MM.1S (cell line): ENCODE results near the gene COL18A1.

ENCODE experiments used
- DNase-seq: peaks from one replicate; pipeline ENCODE4 v3.0.0-alpha.2; 2015
- H2AFZ ChIP-seq: fragments of 300-600 bp; sonication (generic); 2 replicates; pipeline ENCODE4 v1.6.0; 2016; ENCODE audit warnings: antibody characterized with exemption, low read length
- H3F3A ChIP-seq: fragments of 300-600 bp; sonication (generic); 2 replicates; pipeline ENCODE4 v1.6.1; 2016; ENCODE audit warnings: mild to moderate bottlenecking, antibody characterized with exemption, low read length, moderate library complexity, mixed read lengths; ENCODE audit not compliant: insufficient read depth
- H3K27ac ChIP-seq: fragments of 300-600 bp; sonication (generic); 2 replicates; pipeline ENCODE4 v1.5.1; 2016; ENCODE audit warnings: mild to moderate bottlenecking, low read length
- H3K27me3 ChIP-seq: fragments of 300-600 bp; sonication (generic); replicated peaks from 2 replicates; pipeline ENCODE4 v1.6.0; 2016; ENCODE audit warnings: low read length; ENCODE audit not compliant: insufficient read depth
- H3K36me3 ChIP-seq: fragments of 300-600 bp; sonication (generic); replicated peaks from 2 replicates; pipeline ENCODE4 v1.6.1; 2016; ENCODE audit warnings: mild to moderate bottlenecking, low read length, mixed read lengths; ENCODE audit not compliant: insufficient read depth
- H3K4me1 ChIP-seq: fragments of 300-600 bp; sonication (generic); 2 replicates; pipeline ENCODE4 v1.6.1; 2016; ENCODE audit warnings: low read length, mixed read lengths
- H3K4me2 ChIP-seq: fragments of 300-600 bp; sonication (generic); 2 replicates; pipeline ENCODE4 v1.6.0; 2016; ENCODE audit warnings: low read depth, low read length
- H3K4me3 ChIP-seq: fragments of 300-600 bp; sonication (generic); 2 replicates; pipeline ENCODE4 v1.5.1; 2016; ENCODE audit warnings: low read length, mixed read lengths
- H3K79me2 ChIP-seq: fragments of 300-600 bp; sonication (generic); 2 replicates; pipeline ENCODE4 v1.6.1; 2016; ENCODE audit warnings: mixed run types, low read length, mixed read lengths
- H3K9ac ChIP-seq: fragments of 300-600 bp; sonication (generic); 2 replicates; pipeline ENCODE4 v1.6.1; 2016; ENCODE audit warnings: low read length, mixed read lengths
- H3K9me2 ChIP-seq: fragments of 300-600 bp; sonication (generic); replicated peaks from 2 replicates; pipeline ENCODE4 v1.6.1; 2016; ENCODE audit warnings: mild to moderate bottlenecking, low read length, mixed read lengths; ENCODE audit not compliant: insufficient read depth
- H3K9me3 ChIP-seq: fragments of 300-600 bp; sonication (generic); replicated peaks from 2 replicates; pipeline ENCODE4 v1.6.1; 2016; ENCODE audit warnings: mild to moderate bottlenecking, low read length, mixed read lengths; ENCODE audit not compliant: insufficient read depth
- H4K20me1 ChIP-seq: fragments of 300-600 bp; sonication (generic); 2 replicates; pipeline ENCODE4 v1.6.1; 2016; ENCODE audit warnings: mild to moderate bottlenecking, low read length, moderate library complexity, mixed read lengths; ENCODE audit not compliant: insufficient read depth
- EZH2 ChIP-seq: fragments of 300-600 bp; sonication (generic); optimal IDR thresholded peaks from 2 replicates; pipeline ENCODE3; 2017; ENCODE audit warnings: low read depth, mild to moderate bottlenecking, antibody characterized with exemption, low read length, mixed read lengths
- EZH2phosphoT487 ChIP-seq: fragments of 300-600 bp; sonication (generic); IDR thresholded peaks from 2 replicates; pipeline ENCODE4 v1.6.1; 2018; ENCODE audit warnings: antibody characterized with exemption, low read length
- TF ChIP-seq, protein P1 (sequence below): fragments of 300-600 bp; sonication (generic); IDR thresholded peaks from 2 replicates; pipeline ENCODE4 v1.5.1; 2016; ENCODE audit warnings: antibody characterized with exemption, low read length, mixed read lengths

COL18A1 gene

DNA sequence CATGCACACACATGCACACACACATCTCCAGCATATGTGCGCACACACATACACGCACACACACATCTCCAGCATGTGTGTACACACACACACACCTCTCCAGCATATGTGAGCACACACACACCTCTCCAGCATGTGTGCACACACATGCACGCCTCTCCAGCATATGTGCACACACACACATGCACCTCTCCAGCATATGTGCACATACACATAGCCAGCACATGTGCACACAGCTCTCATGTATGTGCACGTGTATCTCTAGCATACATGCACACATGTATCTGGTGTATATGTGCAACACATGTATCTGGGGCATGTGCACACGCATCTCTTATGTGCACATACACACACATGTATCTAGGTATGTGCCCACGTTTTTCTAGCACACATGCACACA lies 79.4 kb downstream of the COL18A1 start:
- H3F3A ChIP-seq: no peaks in the 10 kb centered on the region
- H3K9ac ChIP-seq: no peak overlapping the region
- H3K4me1 ChIP-seq: no peaks in the 10 kb centered on the region
- no peaks in the 10 kb centered on the region for H3K9me3 ChIP-seq
- H3K27ac ChIP-seq: no peak overlapping the region
- no peak overlapping the region for H3K4me3 ChIP-seq
- no peaks in the 10 kb centered on the region for H3K9me2 ChIP-seq
- peaks cover 96% of the 10 kb centered on the region for H3K27me3 ChIP-seq
- no peak overlapping the region for H2AFZ ChIP-seq
- no peak for DNase-seq
- no peaks in the 10 kb centered on the region for H4K20me1 ChIP-seq
- no peaks in the 10 kb centered on the region for H3K36me3 ChIP-seq
- H3K4me2 ChIP-seq: no peak overlapping the region
- TF ChIP-seq EZH2phosphoT487: no peak
- no peak for TF ChIP-seq EZH2
- TF ChIP-seq, protein P1, sequence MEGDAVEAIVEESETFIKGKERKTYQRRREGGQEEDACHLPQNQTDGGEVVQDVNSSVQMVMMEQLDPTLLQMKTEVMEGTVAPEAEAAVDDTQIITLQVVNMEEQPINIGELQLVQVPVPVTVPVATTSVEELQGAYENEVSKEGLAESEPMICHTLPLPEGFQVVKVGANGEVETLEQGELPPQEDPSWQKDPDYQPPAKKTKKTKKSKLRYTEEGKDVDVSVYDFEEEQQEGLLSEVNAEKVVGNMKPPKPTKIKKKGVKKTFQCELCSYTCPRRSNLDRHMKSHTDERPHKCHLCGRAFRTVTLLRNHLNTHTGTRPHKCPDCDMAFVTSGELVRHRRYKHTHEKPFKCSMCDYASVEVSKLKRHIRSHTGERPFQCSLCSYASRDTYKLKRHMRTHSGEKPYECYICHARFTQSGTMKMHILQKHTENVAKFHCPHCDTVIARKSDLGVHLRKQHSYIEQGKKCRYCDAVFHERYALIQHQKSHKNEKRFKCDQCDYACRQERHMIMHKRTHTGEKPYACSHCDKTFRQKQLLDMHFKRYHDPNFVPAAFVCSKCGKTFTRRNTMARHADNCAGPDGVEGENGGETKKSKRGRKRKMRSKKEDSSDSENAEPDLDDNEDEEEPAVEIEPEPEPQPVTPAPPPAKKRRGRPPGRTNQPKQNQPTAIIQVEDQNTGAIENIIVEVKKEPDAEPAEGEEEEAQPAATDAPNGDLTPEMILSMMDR: no peak
- no peaks in the 10 kb centered on the region for H3K79me2 ChIP-seq

DNA sequence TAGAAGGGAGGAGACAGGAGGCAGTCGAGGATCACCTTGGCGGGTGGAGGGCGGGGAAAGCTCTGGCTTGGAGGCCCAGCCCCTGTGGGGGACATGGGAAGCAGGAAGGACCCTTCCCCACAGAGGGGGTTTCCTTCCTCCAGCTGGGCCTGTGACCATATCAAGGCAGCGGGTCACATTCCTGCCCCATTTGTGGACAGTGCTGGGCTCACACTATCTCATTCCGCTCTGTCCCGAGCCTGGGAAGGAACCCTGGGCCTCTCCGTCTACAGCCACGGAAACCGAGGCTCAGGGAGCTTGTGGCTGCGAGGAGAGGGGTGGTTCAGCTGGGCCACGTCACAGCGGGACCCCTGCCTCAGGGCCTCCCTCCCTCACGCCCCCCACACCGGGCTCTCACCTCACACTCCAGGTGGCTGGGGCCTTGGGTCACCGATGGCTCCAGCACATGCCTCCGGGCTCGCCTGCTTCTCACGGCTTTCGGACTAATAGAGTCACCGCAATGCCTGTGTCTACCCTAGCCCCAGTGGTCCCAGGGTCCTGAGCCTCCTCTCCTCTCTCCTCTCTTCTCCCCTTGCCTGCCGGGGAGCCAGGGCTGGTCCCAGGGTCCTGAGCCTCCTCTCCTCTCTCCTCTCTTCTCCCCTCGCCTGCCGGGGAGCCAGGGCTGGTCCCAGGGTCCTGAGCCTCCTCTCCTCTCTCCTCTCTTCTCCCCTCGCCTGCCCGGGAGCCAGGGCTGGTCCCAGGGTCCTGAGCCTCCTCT lies 80.9 kb downstream of the COL18A1 start:
- H2AFZ ChIP-seq: no peak overlapping the region
- H3K27ac ChIP-seq: no peak overlapping the region

DNA sequence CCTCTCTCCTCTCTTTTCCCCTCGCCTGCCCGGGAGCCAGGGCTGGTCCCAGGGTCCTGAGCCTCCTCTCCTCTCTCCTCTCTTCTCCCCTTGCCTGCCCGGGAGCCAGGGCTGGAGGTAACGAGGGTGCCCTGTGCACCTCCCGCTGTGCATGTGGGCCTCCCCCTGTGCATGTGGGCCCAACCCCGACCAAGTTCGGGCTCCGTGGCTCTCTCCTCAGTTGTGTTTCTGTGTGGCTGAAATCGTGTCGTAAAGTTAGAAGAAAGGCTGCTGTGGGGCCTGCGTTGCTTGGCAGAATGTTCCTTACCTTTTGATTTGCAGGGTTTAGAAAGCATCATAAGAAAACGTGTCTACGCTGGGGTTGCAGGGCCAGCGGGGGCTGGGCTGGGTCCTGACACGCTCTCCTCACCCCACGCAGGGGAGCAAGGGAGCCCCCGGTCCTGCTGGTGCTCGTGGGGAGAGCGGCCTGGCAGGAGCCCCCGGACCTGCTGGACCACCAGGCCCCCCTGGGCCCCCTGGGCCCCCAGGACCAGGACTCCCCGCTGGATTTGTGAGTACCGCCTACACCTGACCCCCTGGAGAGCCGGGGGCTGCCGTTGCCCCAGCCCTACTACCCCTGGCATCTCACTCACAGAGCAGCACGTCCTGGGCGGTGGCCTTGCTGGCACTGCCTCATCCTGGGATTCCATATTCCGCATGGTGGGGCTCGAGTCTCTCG lies 81.6 kb downstream of the COL18A1 start:
- Histone ChIP-seq H3K9me2 (no peaks in the 10 kb centered on the region), H3F3A (no peaks in the 10 kb centered on the region), H3K36me3 (no peaks in the 10 kb centered on the region), H3K9me3 (no peaks in the 10 kb centered on the region), H3K27me3 (peaks cover 91% of the 10 kb centered on the region), H3K4me1 (no peaks in the 10 kb centered on the region), H3K27ac (no peak overlapping the region), H3K4me2 (no peak overlapping the region), H4K20me1 (no peaks in the 10 kb centered on the region), H2AFZ (no peak overlapping the region), H3K9ac (no peak overlapping the region), H3K4me3 (no peak overlapping the region), H3K79me2 (no peaks in the 10 kb centered on the region)
- TF ChIP-seq, protein P1: no peak
- no peak for TF ChIP-seq EZH2phosphoT487
- no peak for TF ChIP-seq EZH2
- no peak for DNase-seq

More for the DNA sequence above, 80.9 kb downstream of the COL18A1 start:
- TF ChIP-seq, protein P1: no peak
- TF ChIP-seq EZH2 (no peak), EZH2phosphoT487 (no peak)
- no peak overlapping the region for H3K9ac ChIP-seq
- no peaks in the 10 kb centered on the region for H3K9me2 ChIP-seq
- peaks cover 92% of the 10 kb centered on the region for H3K27me3 ChIP-seq
- no peak for DNase-seq
- no peak overlapping the region for H3K4me3 ChIP-seq
- H3K79me2 ChIP-seq: no peaks in the 10 kb centered on the region
- no peaks in the 10 kb centered on the region for H3K9me3 ChIP-seq
- H4K20me1 ChIP-seq: no peaks in the 10 kb centered on the region
- H3K4me1 ChIP-seq: no peaks in the 10 kb centered on the region
- no peaks in the 10 kb centered on the region for H3K36me3 ChIP-seq
- H3K4me2 ChIP-seq: no peak overlapping the region
- H3F3A ChIP-seq: no peaks in the 10 kb centered on the region
